ENCODE measurements around the gene GPR84.

The GPR84 gene

DNA sequence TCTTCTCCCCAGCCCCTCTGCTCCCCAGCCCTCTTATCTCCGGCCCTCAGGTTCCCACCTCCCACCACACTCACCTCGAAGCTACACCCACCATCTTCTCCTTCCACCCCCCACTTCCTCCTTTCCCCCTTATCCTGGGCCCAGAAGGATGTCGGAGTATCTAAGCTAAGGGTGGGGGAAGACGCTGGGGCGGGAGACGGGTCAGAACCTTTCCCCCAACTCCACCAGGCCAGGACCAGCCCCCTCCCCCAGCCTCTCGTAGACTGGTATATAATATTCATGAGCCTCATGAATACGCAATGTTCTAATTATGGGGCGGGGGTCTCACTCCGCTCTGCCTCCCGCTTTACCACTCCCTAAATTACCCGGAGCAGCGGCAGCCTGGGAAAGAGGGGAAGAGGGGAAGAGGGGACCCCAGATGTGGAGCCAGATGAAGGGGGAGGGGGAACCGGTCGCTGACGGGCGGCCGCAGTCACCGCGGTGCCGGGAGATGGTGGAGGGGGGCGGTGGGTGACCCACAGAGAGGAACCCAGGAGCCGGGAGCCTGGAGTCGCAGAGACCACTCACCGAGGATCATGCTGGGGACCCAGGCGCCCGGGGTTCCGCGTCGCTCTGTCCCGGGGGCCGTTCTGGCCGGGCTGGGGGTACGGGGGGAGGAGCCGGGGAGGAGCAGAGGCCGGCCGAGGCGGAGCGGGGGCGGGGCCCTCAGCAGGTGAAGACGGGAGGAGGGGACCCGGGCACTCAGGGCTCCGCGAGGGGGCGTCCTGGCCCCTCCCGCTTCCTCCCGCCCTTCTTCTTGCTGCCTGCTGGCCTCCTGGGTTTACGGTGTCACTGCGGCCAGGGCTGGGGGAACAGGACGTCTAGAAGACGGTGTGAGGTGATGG, 26.6 kb upstream of the GPR84 start:
- DNase-seq: peak; percentile 60

GRCh38 chr12:54390176-54390667, 25.9 kb upstream of the GPR84 start:
- no peak for DNase-seq

DNA sequence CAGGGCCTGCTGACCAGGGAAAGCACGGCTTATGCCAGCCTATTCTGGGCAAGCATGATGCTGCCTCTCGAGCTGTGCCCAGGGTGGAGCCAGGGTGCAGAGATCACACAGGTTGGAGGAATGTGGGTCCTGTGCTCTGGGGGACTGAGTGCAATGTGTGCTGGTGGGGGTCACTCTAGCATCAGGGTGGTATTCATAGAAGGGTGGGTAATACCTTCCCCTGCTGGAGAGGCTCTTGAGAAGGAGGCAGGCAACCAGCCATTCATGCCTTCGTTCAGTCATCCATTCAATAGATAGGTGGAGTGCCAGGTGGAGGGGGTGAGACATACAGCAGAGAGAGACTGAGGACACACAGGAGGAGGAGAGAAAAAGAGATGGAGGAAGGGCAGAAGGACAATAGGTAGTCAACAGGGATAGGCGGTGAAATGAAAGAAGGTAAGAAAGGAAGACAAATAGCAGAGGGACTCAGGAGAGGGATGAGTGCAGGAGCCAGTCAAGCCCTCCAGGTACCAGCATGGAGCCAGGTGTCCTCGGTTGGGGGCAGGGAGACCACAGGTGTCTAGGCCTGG, 25.4 kb upstream of the GPR84 start:
- no peak for DNase-seq

DNA sequence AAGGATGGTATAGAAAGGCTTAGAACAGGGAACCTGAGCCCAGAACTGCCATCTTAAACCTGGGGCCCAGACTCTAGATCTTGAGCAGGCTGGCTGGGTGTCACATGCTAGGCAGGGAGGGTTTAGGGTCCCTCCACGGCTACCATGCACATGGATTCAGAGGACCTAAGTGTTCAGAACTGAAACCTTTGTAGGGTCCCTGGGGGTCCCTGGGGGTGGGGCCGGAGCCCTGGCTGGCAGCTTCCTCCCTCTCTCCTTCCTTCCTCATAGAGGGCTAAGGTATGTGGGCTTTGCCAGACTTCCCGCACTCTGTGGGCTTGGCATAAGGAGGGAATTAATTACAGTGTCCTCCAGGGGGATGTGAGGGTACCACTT, 24.8 kb upstream of the GPR84 start:
- no peak for DNase-seq

- no peak for DNase-seq
Measured at GRCh38 chr12:54388237-54389133, 24.2 kb upstream of the GPR84 start.

- no peak for DNase-seq
Measured at GRCh38 chr12:54387114-54387467, 22.8 kb upstream of the GPR84 start.

- DNase-seq: no peak
Measured at GRCh38 chr12:54386403-54387113, 22.3 kb upstream of the GPR84 start.

- DNase-seq: no peak
Measured at GRCh38 chr12:54385251-54385914, 21.1 kb upstream of the GPR84 start.

GRCh38 chr12:54384591-54385041, 20.3 kb upstream of the GPR84 start, which contains the start of gene ZNF385A:
ZNF385A (minus strand) TSS chr12:54384733; CDS start chr12:54384514, 219 bp downstream.
- DNase-seq: no peak

- no peak for DNase-seq
Measured at GRCh38 chr12:54383041-54383609, 18.8 kb upstream of the GPR84 start.

GRCh38 chr12:54381136-54381535, 16.9 kb upstream of the GPR84 start:
- no peak for DNase-seq

GRCh38 chr12:54379398-54380201, 15.3 kb upstream of the GPR84 start:
- peak; percentile 89 for DNase-seq

DNA sequence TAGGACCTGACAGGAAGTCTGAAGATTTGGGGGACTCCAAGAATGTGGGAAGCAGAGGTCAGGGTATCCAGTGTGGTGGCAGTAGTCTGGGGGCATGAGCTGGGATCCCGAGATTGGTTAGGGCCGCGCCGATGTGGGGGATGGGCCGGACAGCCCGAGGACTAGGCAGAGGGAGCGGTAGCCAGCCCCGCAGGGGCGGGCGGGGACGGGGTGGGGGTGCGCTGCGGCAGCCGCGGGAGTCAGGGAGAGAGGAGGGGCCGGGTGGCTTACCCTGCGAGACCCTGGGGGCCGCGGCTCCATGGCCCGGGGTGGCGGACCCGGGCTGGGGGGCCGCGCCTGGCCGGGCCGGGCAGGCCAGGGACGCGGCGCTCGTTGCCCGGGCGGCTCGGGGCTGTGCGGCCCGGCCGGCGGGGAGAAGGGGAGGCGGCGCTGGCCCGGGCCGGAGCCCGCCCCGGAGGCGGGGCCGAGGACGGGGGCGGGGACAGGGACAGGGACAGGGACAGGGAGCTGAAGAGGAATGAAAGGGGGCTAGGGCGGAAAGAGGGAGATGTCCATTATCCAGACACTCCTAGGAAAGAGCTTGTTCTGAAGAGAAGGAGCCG, 14.6 kb upstream of the GPR84 start:
- no peak for DNase-seq

GRCh38 chr12:54377797-54378515, 13.7 kb upstream of the GPR84 start:
- DNase-seq: no peak

DNA sequence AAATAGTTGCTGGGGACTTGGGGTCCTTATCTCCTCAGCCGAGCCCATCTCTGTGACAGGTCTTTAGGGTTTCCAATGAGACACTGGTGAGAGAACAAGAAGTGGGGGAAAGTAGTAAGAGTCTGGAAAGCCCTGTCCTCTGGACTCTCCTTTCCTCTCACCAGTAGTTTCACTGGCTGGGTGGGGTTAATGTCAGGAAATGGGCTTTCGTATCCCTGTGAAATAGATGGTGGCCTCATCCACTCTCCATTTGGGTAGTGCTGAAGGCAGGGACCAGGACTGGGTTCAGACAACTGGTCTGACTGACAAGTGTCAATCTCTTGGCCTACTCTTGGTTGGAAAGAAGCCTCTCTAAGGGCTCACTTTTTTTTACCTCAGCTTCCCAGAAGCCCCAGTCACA, 12.7 kb upstream of the GPR84 start:
- no peak for DNase-seq

- DNase-seq: no peak
Measured at GRCh38 chr12:54376596-54376995, 12.3 kb upstream of the GPR84 start.

- no peak for DNase-seq
Measured at GRCh38 chr12:54375259-54375579, 10.9 kb upstream of the GPR84 start.

GRCh38 chr12:54374562-54375258, 10.4 kb upstream of the GPR84 start:
- no peak for DNase-seq
